GM18867 (cell line): ENCODE data around the gene CBY2.
"Not testable (repeated sequence)": the region's sequence is repeated elsewhere in the genome, so short reads cannot be mapped to it uniquely, and the experiment has no call there.

ENCODE experiments used
- ATAC-seq: cut with Tn5 transposase; IDR thresholded peaks from one replicate; pipeline ENCODE4 v1.9.1; 2021; ENCODE audit warnings: mild to moderate bottlenecking, moderate library complexity; ENCODE audit not compliant: unreplicated experiment

CBY2 gene, protein sequence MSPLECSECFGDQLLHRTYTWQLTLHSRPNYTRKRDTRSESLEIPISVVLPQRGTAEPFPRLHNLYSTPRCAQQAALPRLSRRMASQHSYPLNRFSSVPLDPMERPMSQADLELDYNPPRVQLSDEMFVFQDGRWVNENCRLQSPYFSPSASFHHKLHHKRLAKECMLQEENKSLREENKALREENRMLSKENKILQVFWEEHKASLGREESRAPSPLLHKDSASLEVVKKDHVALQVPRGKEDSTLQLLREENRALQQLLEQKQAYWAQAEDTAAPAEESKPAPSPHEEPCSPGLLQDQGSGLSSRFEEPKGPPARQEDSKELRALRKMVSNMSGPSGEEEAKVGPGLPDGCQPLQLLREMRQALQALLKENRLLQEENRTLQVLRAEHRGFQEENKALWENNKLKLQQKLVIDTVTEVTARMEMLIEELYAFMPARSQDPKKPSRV

DNA sequence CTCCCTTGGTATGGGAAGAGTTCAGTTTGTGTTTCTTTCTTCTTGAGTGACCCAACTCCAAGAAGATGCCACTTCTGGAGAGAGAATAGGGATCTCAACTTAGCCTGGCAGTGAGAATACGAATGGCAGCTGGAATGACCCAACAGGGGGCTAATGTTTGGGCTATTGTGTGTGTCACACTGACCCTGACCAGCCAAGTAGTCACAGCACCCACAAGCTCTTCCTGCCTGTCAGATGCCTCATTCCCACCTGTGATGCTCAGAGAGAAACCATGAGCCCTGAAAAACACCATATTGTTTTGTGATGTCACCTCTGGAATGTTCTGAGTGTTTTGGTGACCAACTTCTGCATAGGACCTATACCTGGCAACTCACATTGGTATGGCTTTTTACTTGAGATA lies at the start of gene CBY2:
TSS of gene CBY2 (plus strand) at position 233 of the 400 bp plus-strand sequence. CDS start at position 304, 71 bp downstream.
- peak; percentile 1 for ATAC-seq

- no peak for ATAC-seq
Observed at GRCh38 chr13:45654633-45655349, 47.3 kb upstream of the CBY2 start.

GRCh38 chr13:45658586-45659235 lies 43.4 kb upstream of the CBY2 start:
- ATAC-seq: no peak

DNA sequence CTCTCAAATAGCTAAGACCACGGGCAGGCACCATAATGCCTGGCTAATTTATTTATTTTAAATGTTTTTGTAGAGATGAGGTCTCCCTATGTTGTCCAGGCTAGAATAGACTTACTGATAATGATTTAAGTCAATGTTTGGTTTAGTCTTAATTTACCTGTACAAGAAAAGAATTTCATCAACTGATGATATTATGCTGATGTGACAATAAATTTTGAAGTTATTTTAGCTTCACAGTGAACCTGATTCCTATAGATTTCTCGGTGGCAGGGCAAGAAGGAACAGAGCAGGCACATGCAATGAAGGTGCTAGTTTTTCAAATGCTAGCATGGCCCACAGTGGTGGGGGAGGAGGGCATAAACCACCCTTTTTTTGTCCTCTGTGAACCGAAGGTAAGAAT lies 42.6 kb upstream of the CBY2 start:
- no peak for ATAC-seq

DNA sequence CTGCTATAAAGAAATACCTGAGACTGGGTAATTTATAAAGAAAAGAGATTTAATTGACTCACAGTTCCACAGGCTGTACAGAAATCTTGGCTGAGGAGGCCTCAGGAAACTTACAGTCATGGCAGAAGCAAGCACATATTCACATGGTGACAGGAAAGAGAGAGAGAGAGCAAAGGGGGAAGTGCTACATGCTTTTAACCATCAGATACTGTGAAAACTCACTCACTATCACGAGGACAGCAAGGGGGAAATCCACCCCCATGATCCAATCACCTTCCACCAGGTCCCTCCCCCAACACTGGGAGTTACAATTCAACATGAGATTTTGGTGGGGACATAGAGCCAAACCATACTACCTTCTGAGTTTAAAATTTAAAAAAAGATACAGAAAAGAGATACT lies 41.7 kb upstream of the CBY2 start:
- ATAC-seq: not testable (repeated sequence)

DNA sequence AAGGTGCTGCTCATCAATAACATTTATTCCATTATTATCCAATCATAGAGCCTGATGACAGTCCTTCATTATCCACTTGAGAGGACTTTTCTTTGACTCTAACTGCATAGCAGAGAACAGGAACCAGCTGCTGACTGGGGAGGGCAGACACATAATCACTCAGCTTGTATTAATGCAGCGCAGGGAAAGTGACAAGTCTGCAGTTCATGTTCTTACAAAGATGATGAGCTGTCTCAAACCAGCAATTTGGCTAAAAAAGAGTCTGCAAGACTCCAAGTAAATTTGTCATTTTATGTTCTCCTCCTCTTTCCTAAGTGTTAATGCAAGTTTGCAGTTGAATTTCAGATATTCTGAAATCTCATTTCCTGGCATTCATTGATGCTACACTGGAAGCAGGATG lies 40.0 kb upstream of the CBY2 start:
- ATAC-seq: no peak

GRCh38 chr13:45662903-45663302 lies 39.2 kb upstream of the CBY2 start:
- not testable (repeated sequence) for ATAC-seq

GRCh38 chr13:45669626-45670025 lies 32.5 kb upstream of the CBY2 start:
- not testable (repeated sequence) for ATAC-seq

DNA sequence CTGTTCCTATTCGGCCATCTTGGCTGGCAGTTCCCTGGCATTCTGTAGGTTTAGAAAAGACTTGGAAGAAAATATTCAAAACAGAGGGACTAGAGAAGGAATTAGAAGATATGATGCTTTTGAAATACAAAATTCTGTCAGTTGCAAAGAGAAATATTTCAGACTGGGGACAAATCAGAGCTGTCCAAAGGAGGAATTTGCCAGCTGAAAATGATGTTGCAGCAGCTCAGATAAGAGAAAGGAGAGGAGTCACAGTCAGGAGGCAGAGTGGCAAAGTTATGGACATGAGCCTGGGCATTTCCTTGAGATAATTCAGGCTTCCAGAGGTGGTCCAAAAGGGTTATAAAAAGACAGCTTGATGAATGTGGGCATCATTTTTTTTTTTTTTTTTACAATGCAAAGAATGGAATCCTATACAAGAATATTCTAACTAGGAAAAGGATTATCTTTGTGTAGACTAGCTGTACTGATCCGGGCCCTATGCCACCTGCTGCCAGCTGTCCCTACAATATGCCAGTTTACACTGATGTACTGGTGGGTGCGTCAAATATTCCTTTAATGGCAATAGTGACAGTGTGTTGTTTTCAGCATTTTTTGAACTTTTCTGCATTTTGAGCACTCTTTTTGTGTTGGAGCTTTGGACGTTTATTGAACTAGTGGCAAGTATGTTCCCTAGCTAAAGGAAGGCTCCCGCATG lies 31.8 kb upstream of the CBY2 start:
- ATAC-seq: no peak

GRCh38 chr13:45674908-45675307 lies 27.2 kb upstream of the CBY2 start:
- ATAC-seq: no peak

- ATAC-seq: no peak
Observed at GRCh38 chr13:45678282-45678681, 23.8 kb upstream of the CBY2 start.

- no peak for ATAC-seq
Observed at GRCh38 chr13:45681113-45681512, 21.0 kb upstream of the CBY2 start.

- ATAC-seq: peak; percentile 46
Observed at GRCh38 chr13:45682494-45683008, 19.6 kb upstream of the CBY2 start.

DNA sequence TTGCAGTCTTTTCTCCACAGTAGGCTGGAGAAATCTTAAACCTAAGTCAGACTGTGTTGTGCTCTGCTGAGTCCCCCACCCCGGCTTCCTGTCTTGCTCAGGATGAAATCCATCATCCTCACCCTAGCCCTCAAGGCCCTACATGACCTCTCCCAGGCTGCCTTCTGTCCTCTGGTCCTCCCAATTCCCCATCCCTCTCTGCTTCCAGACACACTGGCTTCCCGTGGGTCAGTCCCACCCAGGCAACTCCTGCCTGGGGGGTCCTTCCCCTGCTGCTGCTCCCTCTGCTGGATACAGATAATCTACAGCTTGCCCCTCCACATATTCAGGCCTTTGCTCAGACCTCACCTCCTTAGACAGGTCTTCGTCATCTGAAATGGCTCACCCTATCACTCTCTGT lies 18.4 kb upstream of the CBY2 start:
- ATAC-seq: no peak

DNA sequence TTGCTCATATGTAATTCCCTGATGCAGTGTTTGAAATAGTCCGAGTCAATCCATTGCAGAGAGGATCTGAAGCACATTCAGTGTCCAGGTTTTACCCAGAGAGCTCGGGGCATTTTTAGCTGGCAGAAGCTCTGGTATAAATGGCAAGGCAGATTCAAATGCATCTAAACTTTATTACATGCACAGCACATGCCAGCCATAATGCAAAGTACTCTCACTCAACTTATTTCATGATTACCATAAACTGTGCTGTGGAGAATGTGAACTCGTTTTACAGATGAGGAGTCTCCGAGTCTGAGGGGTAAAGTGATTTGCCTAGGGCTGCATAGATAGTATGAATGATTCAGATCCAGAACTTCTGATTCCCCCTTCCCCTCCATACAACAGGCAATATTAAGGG lies 13.5 kb upstream of the CBY2 start:
- no peak for ATAC-seq

DNA sequence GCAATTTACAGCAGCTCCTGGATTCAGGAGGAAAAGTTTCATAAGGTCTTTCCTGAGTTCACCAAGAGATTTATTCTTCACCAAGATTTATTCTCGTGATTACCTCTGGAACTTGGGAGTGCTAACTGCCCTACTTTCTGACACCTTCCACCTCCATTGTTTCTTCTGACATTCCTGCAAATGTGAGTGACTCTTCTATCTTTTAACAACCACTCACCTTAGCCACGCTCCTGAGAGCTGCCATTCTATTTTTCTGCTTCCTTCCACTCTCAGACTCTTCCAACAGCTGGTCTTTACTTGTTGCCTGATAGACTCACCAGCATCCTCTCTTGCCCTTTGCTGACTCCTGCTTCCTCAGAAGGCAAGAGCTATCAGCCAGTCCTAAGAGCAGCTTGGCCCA lies 11.5 kb upstream of the CBY2 start:
- no peak for ATAC-seq

GRCh38 chr13:45691251-45691650 lies 10.9 kb upstream of the CBY2 start:
- ATAC-seq: no peak

- ATAC-seq: no peak
Observed at GRCh38 chr13:45691667-45692066, 10.5 kb upstream of the CBY2 start.

GRCh38 chr13:45695198-45695730 lies 6.9 kb upstream of the CBY2 start:
- peak; percentile 56 for ATAC-seq

GRCh38 chr13:45696610-45697226 lies 5.4 kb upstream of the CBY2 start:
- peak; percentile 43 for ATAC-seq
